ENCODE measurements around the gene WNT8B.

The WNT8B gene

GRCh38 chr10:100446130-100446761, 16.6 kb upstream of the WNT8B start:
- H3K4me3 ChIP-seq (ENCODE audit: severe bottlenecking) = no peak overlapping the region
- H3K36me3 ChIP-seq (ENCODE audit: low read depth) = no peaks in the 10 kb centered on the region
- H3K27me3 ChIP-seq (ENCODE audit: insufficient read depth, poor library complexity, severe bottlenecking) = no peaks in the 10 kb centered on the region
- H3K27ac ChIP-seq (ENCODE audit: poor library complexity, severe bottlenecking) = no peak overlapping the region
- no peak for TF ChIP-seq CTCF (IDR thresholded peaks at IDR 0.05; ENCODE audit: poor library complexity, severe bottlenecking)
- no peak for ATAC-seq (ENCODE audit: low read depth)
- no peak for DNase-seq (ENCODE audit: low spot score)
- H3K9me3 ChIP-seq (ENCODE audit: severe bottlenecking) = no peaks in the 10 kb centered on the region
- H3K4me1 ChIP-seq (ENCODE audit: insufficient read depth, poor library complexity, severe bottlenecking) = no peaks in the 10 kb centered on the region

- no peak for TF ChIP-seq CTCF (IDR thresholded peaks at IDR 0.05; ENCODE audit: poor library complexity, severe bottlenecking)
- no peaks in the 10 kb centered on the region for H3K9me3 ChIP-seq (ENCODE audit: severe bottlenecking)
- no peaks in the 10 kb centered on the region for H3K36me3 ChIP-seq (ENCODE audit: low read depth)
- H3K4me1 ChIP-seq (ENCODE audit: insufficient read depth, poor library complexity, severe bottlenecking) = no peaks in the 10 kb centered on the region
- ATAC-seq (ENCODE audit: low read depth) (no peak), DNase-seq (ENCODE audit: low spot score) (no peak)
- no peaks in the 10 kb centered on the region for H3K27me3 ChIP-seq (ENCODE audit: insufficient read depth, poor library complexity, severe bottlenecking)
- H3K27ac ChIP-seq (ENCODE audit: poor library complexity, severe bottlenecking) = no peak overlapping the region
- no peak overlapping the region for H3K4me3 ChIP-seq (ENCODE audit: severe bottlenecking)
Observed at GRCh38 chr10:100447663-100448062, 15.1 kb upstream of the WNT8B start.

GRCh38 chr10:100448951-100449350, 13.9 kb upstream of the WNT8B start:
- no peak overlapping the region for H3K4me3 ChIP-seq (ENCODE audit: severe bottlenecking)
- H3K27me3 ChIP-seq (ENCODE audit: insufficient read depth, poor library complexity, severe bottlenecking) = no peaks in the 10 kb centered on the region
- no peak for ATAC-seq (ENCODE audit: low read depth)
- no peaks in the 10 kb centered on the region for H3K36me3 ChIP-seq (ENCODE audit: low read depth)
- DNase-seq (ENCODE audit: low spot score) = no peak
- no peak overlapping the region for H3K27ac ChIP-seq (ENCODE audit: poor library complexity, severe bottlenecking)
- H3K9me3 ChIP-seq (ENCODE audit: severe bottlenecking) = no peaks in the 10 kb centered on the region
- H3K4me1 ChIP-seq (ENCODE audit: insufficient read depth, poor library complexity, severe bottlenecking) = no peaks in the 10 kb centered on the region
- no peak for TF ChIP-seq CTCF (IDR thresholded peaks at IDR 0.05; ENCODE audit: poor library complexity, severe bottlenecking)

GRCh38 chr10:100468322-100468721, 5.5 kb downstream of the WNT8B start:
- Histone ChIP-seq H3K27ac (ENCODE audit: poor library complexity, severe bottlenecking) (no peak overlapping the region), H3K36me3 (ENCODE audit: low read depth) (no peaks in the 10 kb centered on the region), H3K4me1 (ENCODE audit: insufficient read depth, poor library complexity, severe bottlenecking) (no peaks in the 10 kb centered on the region), H3K9me3 (ENCODE audit: severe bottlenecking) (no peaks in the 10 kb centered on the region), H3K27me3 (ENCODE audit: insufficient read depth, poor library complexity, severe bottlenecking) (peaks cover 23% of the 10 kb centered on the region), H3K4me3 (ENCODE audit: severe bottlenecking) (no peak overlapping the region)
- no peak for TF ChIP-seq CTCF (IDR thresholded peaks at IDR 0.05; ENCODE audit: poor library complexity, severe bottlenecking)
- no peak for ATAC-seq (ENCODE audit: low read depth)
- DNase-seq (ENCODE audit: low spot score) = no peak

- Histone ChIP-seq H3K36me3 (ENCODE audit: low read depth) (no peaks in the 10 kb centered on the region), H3K27ac (ENCODE audit: poor library complexity, severe bottlenecking) (no peak overlapping the region), H3K27me3 (ENCODE audit: insufficient read depth, poor library complexity, severe bottlenecking) (peaks cover 21% of the 10 kb centered on the region), H3K4me1 (ENCODE audit: insufficient read depth, poor library complexity, severe bottlenecking) (no peaks in the 10 kb centered on the region), H3K9me3 (ENCODE audit: severe bottlenecking) (no peaks in the 10 kb centered on the region), H3K4me3 (ENCODE audit: severe bottlenecking) (no peak overlapping the region)
- TF ChIP-seq CTCF (IDR thresholded peaks at IDR 0.05; ENCODE audit: poor library complexity, severe bottlenecking) = no peak
- ATAC-seq (ENCODE audit: low read depth) = no peak
- DNase-seq (ENCODE audit: low spot score) = no peak
Observed at GRCh38 chr10:100468978-100469377, 6.2 kb downstream of the WNT8B start.

Data from RWPE2 (cell line).